ENCODE data around the gene RSL1D1. TPM values are rescaled to one million over a fixed set of nuclear protein-coding genes. Genes with fewer than 3 reads are reported as not detected.

Gene RSL1D1
- total RNA-seq, 2 donors from 2014 or later: 148 to 162 TPM

DNA sequence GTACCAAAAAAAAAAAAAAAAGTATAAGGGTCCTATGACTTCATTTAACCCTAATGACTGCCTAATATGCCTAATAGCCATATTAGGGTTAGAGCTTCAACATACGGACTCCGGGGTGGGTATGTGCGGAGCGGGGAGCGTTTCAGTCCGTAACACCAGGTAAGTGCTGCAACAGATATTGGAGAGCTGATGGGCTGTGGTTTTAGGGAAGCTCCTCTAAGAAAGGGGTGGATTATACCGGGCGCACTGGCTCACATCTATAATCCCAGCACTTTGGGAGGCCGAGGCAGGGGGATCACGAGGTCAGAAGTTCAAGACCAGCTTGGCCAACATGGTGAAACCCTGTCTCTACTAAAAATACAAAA lies 52.3 kb downstream of the RSL1D1 start:
- no peaks in the 10 kb centered on the region for H3K27me3 Mint-ChIP-seq (ENCODE audit: insufficient read depth)
- H3K27ac Mint-ChIP-seq: peak overlapping the region; percentile 92
- peak overlapping the region; percentile 79 for H3K4me3 Mint-ChIP-seq
- Histone ChIP-seq H3K9me3 (ENCODE audit: control insufficient read depth, low read length) (no peaks in the 10 kb centered on the region), H3K9ac (ENCODE audit: extremely low read depth, low read length, poor library complexity, severe bottlenecking) (no peak overlapping the region), H3K27ac (ENCODE audit: low read depth, low read length) (no peak overlapping the region), H3K4me3 (ENCODE audit: low read length) (peak overlapping the region; percentile 88), H3K4me1 (ENCODE audit: control insufficient read depth, insufficient read depth, low read length) (peaks cover 9% of the 10 kb centered on the region), H3K27me3 (ENCODE audit: control insufficient read depth, insufficient read depth, low read length, poor library complexity, severe bottlenecking) (no peaks in the 10 kb centered on the region), H3K36me3 (ENCODE audit: control insufficient read depth, insufficient read depth, low read length) (peaks cover 16% of the 10 kb centered on the region)
- H3K36me3 Mint-ChIP-seq (ENCODE audit: low read depth): peaks cover 19% of the 10 kb centered on the region
- WGBS, 2 experiments (ENCODE audit: insufficient coverage in 1 of 2, insufficient read length in 1 of 2): 97 to 100% methylated on average over 2 to 10 of the region's 10 CpGs
- H3K9me3 Mint-ChIP-seq: peaks cover 5% of the 10 kb centered on the region
- H3K4me1 Mint-ChIP-seq: peaks cover 32% of the 10 kb centered on the region
- DNase-seq: no peak
- TF ChIP-seq, protein P1, sequence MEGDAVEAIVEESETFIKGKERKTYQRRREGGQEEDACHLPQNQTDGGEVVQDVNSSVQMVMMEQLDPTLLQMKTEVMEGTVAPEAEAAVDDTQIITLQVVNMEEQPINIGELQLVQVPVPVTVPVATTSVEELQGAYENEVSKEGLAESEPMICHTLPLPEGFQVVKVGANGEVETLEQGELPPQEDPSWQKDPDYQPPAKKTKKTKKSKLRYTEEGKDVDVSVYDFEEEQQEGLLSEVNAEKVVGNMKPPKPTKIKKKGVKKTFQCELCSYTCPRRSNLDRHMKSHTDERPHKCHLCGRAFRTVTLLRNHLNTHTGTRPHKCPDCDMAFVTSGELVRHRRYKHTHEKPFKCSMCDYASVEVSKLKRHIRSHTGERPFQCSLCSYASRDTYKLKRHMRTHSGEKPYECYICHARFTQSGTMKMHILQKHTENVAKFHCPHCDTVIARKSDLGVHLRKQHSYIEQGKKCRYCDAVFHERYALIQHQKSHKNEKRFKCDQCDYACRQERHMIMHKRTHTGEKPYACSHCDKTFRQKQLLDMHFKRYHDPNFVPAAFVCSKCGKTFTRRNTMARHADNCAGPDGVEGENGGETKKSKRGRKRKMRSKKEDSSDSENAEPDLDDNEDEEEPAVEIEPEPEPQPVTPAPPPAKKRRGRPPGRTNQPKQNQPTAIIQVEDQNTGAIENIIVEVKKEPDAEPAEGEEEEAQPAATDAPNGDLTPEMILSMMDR (conservative IDR thresholded peaks at IDR 0.05): no peak

- Histone ChIP-seq H3K27me3 (ENCODE audit: control insufficient read depth, insufficient read depth, low read length, poor library complexity, severe bottlenecking) (no peaks in the 10 kb centered on the region), H3K4me1 (ENCODE audit: control insufficient read depth, insufficient read depth, low read length) (peaks cover 9% of the 10 kb centered on the region), H3K4me3 (ENCODE audit: low read length) (peak overlapping the region; percentile 88), H3K9ac (ENCODE audit: extremely low read depth, low read length, poor library complexity, severe bottlenecking) (peak overlapping the region; percentile 85), H3K36me3 (ENCODE audit: control insufficient read depth, insufficient read depth, low read length) (peaks cover 25% of the 10 kb centered on the region), H3K9me3 (ENCODE audit: control insufficient read depth, low read length) (no peaks in the 10 kb centered on the region), H3K27ac (ENCODE audit: low read depth, low read length) (peak overlapping the region; percentile 90)
- TF ChIP-seq, protein P1 (conservative IDR thresholded peaks at IDR 0.05): no peak
- no peak for DNase-seq
- Mint-ChIP-seq H3K9me3 (peaks cover 5% of the 10 kb centered on the region), H3K27me3 (ENCODE audit: insufficient read depth) (no peaks in the 10 kb centered on the region), H3K4me1 (peaks cover 34% of the 10 kb centered on the region), H3K4me3 (peak overlapping the region; percentile 79), H3K36me3 (ENCODE audit: low read depth) (peaks cover 21% of the 10 kb centered on the region), H3K27ac (peak overlapping the region; percentile 92)
- 20 to 21% methylated on average over 6 to 7 of the region's 7 CpGs for WGBS, 2 experiments (ENCODE audit: insufficient coverage in 1 of 2, insufficient read length in 1 of 2)
Observed at GRCh38 chr16:11797957-11798299, 53.4 kb downstream of the RSL1D1 start.

GRCh38 chr16:11797166-11797956 lies 54.0 kb downstream of the RSL1D1 start, which contains the start of gene ZC3H7A:
ZC3H7A (minus strand) TSS chr16:11797258; CDS start chr16:11782354, 14,904 bp downstream.
- peak; percentile 99 for DNase-seq
- Histone ChIP-seq H3K4me1 (ENCODE audit: control insufficient read depth, insufficient read depth, low read length) (peaks cover 11% of the 10 kb centered on the region), H3K9me3 (ENCODE audit: control insufficient read depth, low read length) (no peaks in the 10 kb centered on the region), H3K9ac (ENCODE audit: extremely low read depth, low read length, poor library complexity, severe bottlenecking) (peak within 1 kb of the TSS; percentile 88), H3K4me3 (ENCODE audit: low read length) (peak within 1 kb of the TSS; percentile 88), H3K27ac (ENCODE audit: low read depth, low read length) (peak within 1 kb of the TSS; percentile 90), H3K27me3 (ENCODE audit: control insufficient read depth, insufficient read depth, low read length, poor library complexity, severe bottlenecking) (no peaks in the 10 kb centered on the region), H3K36me3 (ENCODE audit: control insufficient read depth, insufficient read depth, low read length) (peaks cover 25% of the 10 kb centered on the region)
- TF ChIP-seq, protein P1 (conservative IDR thresholded peaks at IDR 0.05): peak; percentile 87
- H3K4me3 Mint-ChIP-seq: peak within 1 kb of the TSS; percentile 79
- H3K27me3 Mint-ChIP-seq (ENCODE audit: insufficient read depth): no peaks in the 10 kb centered on the region
- H3K27ac Mint-ChIP-seq: peak within 1 kb of the TSS; percentile 92
- WGBS, 2 experiments (ENCODE audit: insufficient coverage in 1 of 2, insufficient read length in 1 of 2): 0% methylated on average over 26 to 80 of the region's 80 CpGs
- peaks cover 5% of the 10 kb centered on the region for H3K9me3 Mint-ChIP-seq
- peaks cover 21% of the 10 kb centered on the region for H3K36me3 Mint-ChIP-seq (ENCODE audit: low read depth)
- H3K4me1 Mint-ChIP-seq: peaks cover 39% of the 10 kb centered on the region

Measured in endodermal cell (in vitro differentiated cells).